AML-193 (cell line): ENCODE results near the gene FADS3.

Experiments used
- DNase-seq, 2 experiments: peaks; one replicate each; lab custom pipeline; 2025; lab: John Stamatoyannopoulos, UW

Gene FADS3

DNA sequence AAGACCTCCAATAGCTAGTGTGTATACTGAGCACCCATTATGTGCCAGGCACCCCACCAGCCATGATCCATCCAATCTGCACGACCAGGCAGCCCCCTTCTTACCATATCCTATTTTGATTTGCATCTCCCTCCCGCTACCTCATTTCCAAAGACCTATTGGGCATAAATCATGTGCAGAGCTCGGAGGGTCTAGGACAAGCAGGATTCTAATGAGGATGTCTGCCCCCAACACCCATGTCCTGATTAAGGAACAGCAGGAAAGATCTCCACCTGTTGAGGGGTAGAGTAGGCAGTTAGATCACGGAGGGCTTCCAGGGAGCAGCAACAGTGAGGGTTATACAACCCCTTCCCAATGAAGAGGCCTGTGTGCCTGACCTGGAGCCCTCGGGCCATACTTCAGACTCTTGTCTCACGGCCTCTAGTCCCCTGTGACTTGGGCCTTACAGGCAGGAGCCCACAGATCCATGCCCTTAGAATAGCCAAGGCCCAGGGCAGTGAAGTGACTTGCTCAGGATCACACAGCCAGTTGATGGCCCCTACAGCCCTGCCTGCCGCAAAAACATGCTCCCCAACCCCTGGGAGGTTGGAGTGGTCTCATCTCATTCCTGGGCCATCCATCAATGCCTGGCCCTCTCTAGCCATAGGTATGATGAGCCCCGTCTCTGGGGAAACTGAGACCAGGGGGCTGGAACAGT is 22.5 kb upstream of the FADS3 start:
- DNase-seq = no peak

DNA sequence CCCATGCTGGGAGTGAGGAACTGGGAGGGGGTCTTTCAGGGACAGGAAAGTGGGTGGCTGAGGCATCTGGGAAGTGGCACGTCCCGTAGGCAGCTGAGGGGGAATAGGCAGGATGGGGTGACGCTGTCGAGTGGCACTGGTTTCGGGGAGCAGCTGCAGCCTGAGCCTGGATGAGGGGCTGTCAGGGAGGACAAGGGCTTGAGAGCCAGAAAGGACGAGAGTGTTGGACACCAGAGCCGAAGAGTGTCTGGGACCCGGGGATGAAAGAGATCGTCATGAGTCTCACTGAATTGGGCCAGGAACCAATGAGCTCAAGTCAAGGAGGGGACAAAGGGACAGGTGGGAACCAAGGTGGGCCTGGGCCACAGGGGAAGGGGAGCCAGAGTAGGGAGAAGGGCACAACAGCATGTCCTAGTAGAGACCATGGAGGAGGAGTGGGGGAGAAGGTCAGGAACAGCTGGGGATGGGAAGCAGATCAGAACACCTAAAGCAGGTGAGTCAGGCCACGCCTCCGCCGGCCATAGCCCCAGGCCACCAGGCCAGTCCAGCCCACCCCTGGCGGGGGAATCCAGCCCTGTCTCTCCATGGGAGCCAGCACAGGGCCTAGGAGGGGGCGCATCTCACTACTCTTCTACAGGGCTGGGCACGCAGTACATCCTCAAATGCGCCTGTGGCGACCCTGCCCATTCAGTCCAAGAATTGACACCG is 21.8 kb upstream of the FADS3 start:
- no peak for DNase-seq

DNA sequence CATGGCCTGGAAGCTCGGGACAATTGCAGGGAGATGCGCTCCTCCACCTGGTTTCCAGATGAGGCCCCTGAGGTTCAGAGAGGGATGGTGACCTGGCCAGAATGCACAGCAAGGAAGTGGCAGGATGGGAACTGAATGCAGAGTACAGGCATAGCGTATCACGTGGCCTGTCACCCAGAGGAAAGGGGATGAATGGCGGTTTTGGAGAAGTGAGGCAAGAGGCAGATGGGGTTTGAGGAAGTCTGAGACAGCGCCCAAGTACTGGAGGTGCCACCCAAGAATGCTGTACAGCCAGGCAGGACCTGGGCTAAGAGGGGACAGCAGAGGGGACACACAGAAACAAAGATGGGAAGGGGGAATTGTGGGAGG is 21.2 kb upstream of the FADS3 start:
- DNase-seq = peak; percentile 81 to 84

DNA sequence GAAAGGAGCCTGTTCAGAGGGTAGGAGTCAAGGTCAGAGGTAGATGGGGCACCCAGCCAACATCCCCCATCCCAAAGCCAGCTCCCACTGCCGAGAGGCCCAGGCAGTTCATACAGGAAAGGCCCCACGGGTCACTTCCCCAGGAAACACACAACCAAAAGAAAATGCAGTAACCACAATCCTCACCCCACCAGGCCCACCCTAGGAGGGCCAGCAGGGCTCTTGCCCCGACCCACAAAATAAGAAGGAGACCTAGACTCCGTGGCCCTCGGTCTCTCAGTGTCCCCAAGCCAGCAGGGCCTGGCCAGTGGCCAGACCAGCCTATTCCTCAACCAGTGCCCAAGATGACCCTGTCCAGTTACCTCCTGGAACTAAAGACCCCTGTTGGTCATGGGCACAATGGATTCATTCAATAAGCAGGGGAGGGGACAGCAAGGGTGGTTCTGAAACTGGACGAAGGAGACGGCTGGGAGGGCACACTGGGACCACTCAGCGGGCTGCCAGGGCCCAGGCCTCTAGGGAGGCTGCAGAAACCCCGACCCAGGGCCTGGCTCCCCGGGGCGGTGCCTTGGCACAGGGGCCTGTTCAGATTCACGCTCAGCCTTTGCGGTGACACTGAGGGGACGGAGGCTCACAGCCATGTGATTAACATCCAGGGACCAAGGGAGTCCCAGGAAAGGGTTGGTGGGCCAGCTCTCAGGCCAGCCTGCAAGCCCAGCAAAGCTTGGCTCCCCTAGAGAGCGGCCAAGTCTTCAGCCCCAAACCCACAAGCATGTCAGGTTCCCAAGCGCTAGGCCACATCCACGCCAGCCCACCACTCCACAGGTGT is 20.6 kb upstream of the FADS3 start:
- DNase-seq = no peak

- no peak for DNase-seq
Measured at GRCh38 chr11:61911128-61911700, 19.9 kb upstream of the FADS3 start.

GRCh38 chr11:61910187-61911127 is 19.1 kb upstream of the FADS3 start:
- no peak for DNase-seq

- DNase-seq = no peak
Measured at GRCh38 chr11:61908730-61909316, 17.5 kb upstream of the FADS3 start.

DNA sequence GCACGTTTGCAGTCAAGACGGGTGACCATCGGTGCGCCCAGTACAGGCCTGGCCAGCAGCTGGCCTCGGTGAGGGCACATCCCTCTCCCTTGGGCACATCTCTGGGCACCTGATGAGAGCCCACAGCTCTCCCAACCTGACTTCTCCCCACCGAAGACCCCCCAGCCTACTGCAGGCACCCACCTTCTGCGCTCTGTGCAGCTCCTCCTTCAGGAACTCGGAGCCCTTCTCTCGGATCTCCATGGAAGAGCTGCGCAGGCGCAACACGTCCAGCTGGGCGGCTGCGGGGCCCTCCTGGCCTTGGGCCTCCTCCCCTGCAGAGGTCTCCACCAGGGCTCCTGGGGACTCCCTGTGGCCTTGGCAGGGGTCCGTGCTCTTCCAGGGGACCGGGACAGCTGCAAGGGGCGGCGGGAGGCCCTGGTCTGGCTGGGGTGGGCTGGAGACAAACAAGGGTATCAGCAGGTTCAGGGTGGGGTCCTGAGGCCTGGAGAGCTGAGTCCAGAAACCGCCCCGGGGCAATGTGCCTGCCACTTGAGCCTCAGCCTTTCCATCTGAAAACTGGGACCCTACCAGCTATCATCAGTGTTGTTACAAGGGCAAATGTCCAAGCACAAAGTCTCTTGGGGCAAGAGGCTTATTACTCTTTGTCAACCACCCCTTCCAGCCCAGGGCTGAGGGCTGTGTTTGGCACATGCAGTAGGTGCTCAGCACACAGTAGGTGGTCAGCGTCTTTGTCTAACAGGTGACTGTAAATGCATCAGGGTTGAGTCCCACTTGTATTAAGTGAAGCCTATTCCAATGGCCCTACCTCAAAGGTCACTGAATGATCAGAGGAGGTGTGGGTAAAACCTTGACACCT is 16.8 kb upstream of the FADS3 start:
- no peak for DNase-seq

- DNase-seq = no peak
Measured at GRCh38 chr11:61907282-61907681, 15.9 kb upstream of the FADS3 start.

- no peak for DNase-seq
Measured at GRCh38 chr11:61906522-61906909, 15.2 kb upstream of the FADS3 start.

- no peak for DNase-seq
Measured at GRCh38 chr11:61905801-61906521, 14.6 kb upstream of the FADS3 start.

- DNase-seq = no peak
Measured at GRCh38 chr11:61905067-61905696, 13.8 kb upstream of the FADS3 start.

DNA sequence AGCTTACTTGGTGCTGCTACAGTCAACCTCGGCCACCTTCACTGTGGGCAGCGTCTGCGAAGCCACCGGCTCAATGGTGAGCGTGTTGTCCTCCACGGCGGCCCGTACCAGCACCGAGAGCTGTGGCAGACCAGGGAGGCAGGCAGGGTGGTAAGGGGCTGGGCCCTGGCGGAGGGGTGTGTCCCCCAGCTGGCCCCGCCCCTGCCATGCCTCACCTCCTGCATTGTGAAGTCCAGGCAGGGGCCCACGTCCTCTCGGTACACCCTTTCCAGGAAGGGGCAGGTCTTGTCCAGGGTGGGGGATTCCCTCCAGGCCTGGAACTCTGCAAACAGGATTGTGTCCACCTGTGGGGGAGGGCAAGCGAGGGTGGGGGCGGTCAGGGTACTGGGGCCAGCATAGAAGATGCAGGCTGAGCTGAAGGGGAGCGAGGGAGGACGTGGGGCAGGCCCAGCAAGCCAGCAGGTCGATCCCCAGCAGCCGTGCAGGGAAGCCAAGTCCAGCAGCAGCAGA is 13.2 kb upstream of the FADS3 start:
- DNase-seq = no peak

DNA sequence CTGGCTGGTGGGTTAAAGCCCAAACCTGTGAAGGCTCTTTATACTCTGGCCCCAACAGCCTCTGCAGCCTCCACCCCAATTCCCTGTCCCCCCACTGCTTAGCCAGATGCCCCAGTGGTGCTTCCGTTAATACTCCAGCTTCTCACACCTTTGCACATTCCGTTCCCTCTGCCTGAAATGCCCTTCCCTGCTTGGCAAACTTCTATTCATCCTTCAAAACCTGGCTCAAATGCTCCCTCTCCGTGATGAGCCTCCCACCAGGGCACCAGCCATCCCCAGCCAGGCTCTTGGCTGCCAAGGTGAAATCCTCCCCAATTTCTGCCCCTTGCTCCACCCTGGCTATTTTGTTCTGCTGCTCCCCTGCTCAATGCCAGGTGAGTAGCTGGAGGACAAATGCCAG is 12.5 kb upstream of the FADS3 start:
- no peak for DNase-seq

DNA sequence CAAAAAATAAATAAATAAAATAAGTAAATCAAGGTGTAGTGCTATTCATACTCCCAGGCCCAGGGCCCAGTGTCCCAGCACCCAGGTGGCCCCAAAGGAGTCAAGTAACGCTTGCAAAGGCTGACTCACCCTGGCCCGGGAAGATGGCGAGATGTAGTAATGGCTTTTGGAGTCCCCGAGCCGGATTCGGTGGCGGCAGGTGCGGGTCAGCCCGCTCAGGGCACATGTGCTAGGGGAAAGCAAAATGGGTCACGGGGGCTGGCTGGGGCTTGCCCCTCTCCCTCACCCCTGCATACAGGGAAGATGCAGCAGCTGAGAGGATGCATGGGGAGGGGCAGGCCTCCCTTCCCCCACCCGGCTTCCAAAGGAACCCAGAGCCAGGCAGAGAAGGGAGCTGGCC is 11.0 kb upstream of the FADS3 start:
- no peak for DNase-seq

DNA sequence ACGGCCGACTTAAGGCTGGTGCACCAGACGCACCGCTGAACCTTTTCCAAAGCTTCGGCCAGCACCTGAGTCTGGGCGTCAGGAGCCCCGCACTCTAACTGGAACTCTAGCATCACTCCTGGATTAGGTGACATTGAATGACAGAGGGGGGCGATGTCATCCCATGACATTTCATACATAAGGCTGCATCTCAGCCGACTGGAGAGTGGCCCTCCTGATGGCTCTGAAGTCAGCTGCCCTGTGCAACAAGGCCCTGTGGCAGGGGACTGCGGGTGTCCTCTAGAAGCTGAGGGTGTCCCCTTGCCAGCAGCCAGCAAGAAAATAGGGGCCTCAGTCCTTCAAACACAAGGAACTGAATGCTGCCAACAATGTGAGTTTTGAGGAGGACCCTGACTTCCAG is 10.1 kb upstream of the FADS3 start:
- DNase-seq = no peak

- DNase-seq = no peak
Measured at GRCh38 chr11:61900251-61900650, 8.9 kb upstream of the FADS3 start.

DNA sequence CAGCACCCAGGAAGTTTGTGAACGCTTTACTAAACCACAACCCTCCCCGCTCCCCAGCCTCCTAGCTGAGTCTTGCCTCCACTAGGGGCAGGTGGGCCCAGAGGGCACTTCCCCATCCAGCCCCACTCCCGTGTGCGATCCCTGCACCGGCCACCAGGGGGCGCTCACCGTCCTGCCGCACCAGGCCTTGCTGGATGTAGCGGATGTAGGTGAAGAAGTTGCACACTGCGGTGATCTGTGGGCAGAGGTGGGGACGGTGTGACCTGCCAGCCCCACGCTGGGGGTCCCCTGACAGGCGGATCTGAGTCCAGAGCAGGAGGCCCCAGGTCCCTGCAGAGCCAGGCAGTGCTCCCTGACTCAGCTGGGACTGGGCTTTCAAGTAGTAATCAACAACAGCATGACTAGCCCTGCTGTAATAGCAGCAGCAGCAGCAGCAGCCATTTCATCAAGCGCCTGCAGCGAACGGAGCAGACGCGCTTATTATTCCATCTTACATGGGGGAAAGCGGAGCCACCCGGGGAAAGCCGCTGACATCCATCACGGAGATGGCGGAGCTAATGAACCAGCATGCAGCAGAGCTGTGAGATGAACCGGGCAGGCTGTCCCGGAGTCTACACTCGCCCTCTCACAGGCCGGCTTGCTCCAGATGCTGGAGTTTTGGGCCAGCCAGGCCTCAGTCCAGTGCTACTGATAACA is 7.9 kb upstream of the FADS3 start:
- peak; percentile 60 to 70 for DNase-seq
